Spleen (tissue), 11 donors: Measurements from ENCODE around the gene ADGRB2. TPM values are rescaled to one million over a fixed set of nuclear protein-coding genes. Genes with fewer than 3 reads are reported as not detected.

Experiments used
- DNase-seq: peaks from one replicate; pipeline ENCODE4 v3.0.0-alpha.2; 2020
- H3K27ac ChIP-seq, 8 donors: fragments of 200-600 bp; sonication (generic) in 7 of 8; 1 replicate in 4 of 8; 2 replicates in 4 of 8; pipeline versions ENCODE4 v1.5.0 to v1.8.0; 2016 to 2021; ENCODE audit warnings: inconsistent platforms in 4 of 8, mild to moderate bottlenecking in 4 of 8, moderate library complexity in 1 of 8
- H3K27me3 ChIP-seq, 7 donors: fragments of 200-600 bp; sonication (generic) in 6 of 7; replicated peaks in 1 of 7; 1 replicate in 4 of 7; 2 replicates in 3 of 7; pipeline versions ENCODE4 v1.5.0 to v1.8.0; 2016 to 2021; ENCODE audit warnings: inconsistent platforms in 3 of 7, mild to moderate bottlenecking in 1 of 7
- H3K36me3 ChIP-seq, 6 donors: fragments of 200-600 bp; sonication (generic) in 5 of 6; 1 replicate in 4 of 6; 2 replicates in 2 of 6; pipeline versions ENCODE4 v1.5.0 to v1.8.0; 2016 to 2021; ENCODE audit warnings: inconsistent platforms in 2 of 6
- H3K4me1 ChIP-seq, 6 donors: fragments of 200-600 bp; sonication (generic) in 5 of 6; 1 replicate in 3 of 6; 2 replicates in 3 of 6; pipeline versions ENCODE4 v1.5.0 to v1.8.0; 2016 to 2021; ENCODE audit warnings: inconsistent platforms in 3 of 6
- H3K4me3 ChIP-seq, 8 donors: fragments of 200-600 bp; sonication (generic) in 7 of 8; 1 replicate in 4 of 8; 2 replicates in 4 of 8; pipeline versions ENCODE4 v1.5.0 to v1.8.0; 2016 to 2021; ENCODE audit warnings: inconsistent platforms in 4 of 8, mild to moderate bottlenecking in 4 of 8, moderate library complexity in 2 of 8
- H3K9me3 ChIP-seq, 8 donors: fragments of 200-600 bp; sonication (generic) in 7 of 8; 1 replicate in 4 of 8; 2 replicates in 4 of 8; pipeline versions ENCODE4 v1.5.0 to v1.8.0; 2016 to 2021; ENCODE audit warnings: inconsistent platforms in 4 of 8
- POLR2A ChIP-seq, 3 donors: fragments of 450-650 bp; IDR thresholded peaks; one replicate each; pipeline ENCODE4 v1.5.1; 2017; ENCODE audit warnings: antibody characterized with exemption in 3 of 3, mild to moderate bottlenecking in 1 of 3
- POLR2AphosphoS5 ChIP-seq, 3 donors: sonication (generic); formaldehyde crosslinking; IDR thresholded peaks; one replicate each; pipeline ENCODE4 v1.5.1; 2017; ENCODE audit warnings: antibody characterized with exemption in 3 of 3
- WGBS, 5 donors: extraction: QIAGEN DNeasy Blood & Tissue Kit in 3 of 5; methylation state at CpG; one replicate each; pipeline versions ENCODE4 v1.1.5 to v1.1.7; 2013 to 2018; 5-methylcytosine and 5-hydroxymethylcytosine counted together
- intact Hi-C: fragments of 100-400 bp; cut with DNase I; formaldehyde crosslinking; loops from one replicate; pipeline ENCODE4 v1.15.0; 2023; ENCODE audit warnings: low total_unique reads
- polyA plus RNA-seq, 3 donors: library from polyadenylated mRNA; stranded (reverse); fragments of 200-250 nt; gene quantifications; one replicate each; pipeline ENCODE4 v1.2.1, GENCODE V29; 2013
- total RNA-seq, 7 donors: library from RNA; depleted of rRNA in 3 of 7; stranded (reverse); fragments of >200 nt in 3 of 7; fragmentation: NEBNext Ultra II Directional in 4 of 7; extraction: Animal tissue kit (Norgen Biotek cat#: 25700) in 4 of 7; gene quantifications; one replicate each; pipeline versions ENCODE4 v1.1.0 to v1.2.1, GENCODE V29; 2016 to 2021
- TF ChIP-seq, protein P1 (sequence below), 11 experiments: fragments of 200-600 bp in 7 of 11; fragments of 450-650 bp in 4 of 11; sonication (generic) in 4 of 11; IDR thresholded peaks in 8 of 11; conservative IDR thresholded peaks in 3 of 11; 1 replicate in 7 of 11; 2 replicates in 4 of 11; pipeline versions ENCODE4 v1.4.0 to v1.8.0; 2016 to 2021; ENCODE audit warnings: antibody characterized with exemption in 11 of 11, inconsistent platforms in 4 of 11, mild to moderate bottlenecking in 1 of 11
- donor health status: healthy with polysubstance abuse.
- donor health status: DM: no; HTN: no; CAD: no; lungs with moderate emphysema.
- donor health status: DM: no; HTN: no; CAD: no.
- donor health status: Bipolar disorder and iron deficiency.
- donor health status: healthy.
- donor health status: DM: no; HTN: no; CAD: no.
- donor health status: DM: yes; HTN: yes; CAD: no.

ADGRB2 gene
- total and polyA plus RNA-seq, 10 donors: 0.52 to 5.1 (median 1.5) TPM

DNA sequence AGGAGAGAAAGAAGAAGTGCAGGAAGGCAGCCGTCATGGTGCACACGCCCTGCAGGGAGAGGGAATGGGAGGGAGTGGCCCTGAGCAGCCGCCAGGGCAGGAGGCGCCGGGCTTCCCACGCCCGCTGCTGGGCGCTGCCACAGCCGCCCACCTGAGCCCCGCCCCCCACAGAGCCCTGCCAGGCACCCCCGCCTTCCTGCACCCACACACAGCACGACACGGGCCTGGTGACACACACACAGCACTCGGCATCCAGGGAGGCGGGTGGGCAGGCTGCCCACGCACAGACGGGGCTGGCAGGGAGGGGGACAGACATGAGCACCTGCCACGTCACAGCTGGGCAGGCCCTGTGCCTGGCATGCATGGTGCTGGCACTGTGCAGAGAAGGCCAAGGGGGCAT is 27.5 kb downstream of the ADGRB2 start:
- no peaks in the 10 kb centered on the region for H3K9me3 ChIP-seq
- H3K27ac ChIP-seq: no peak overlapping the region
- WGBS, 5 donors: 60 to 70% (median 63%) methylated on average over 3 to 18 of the region's 18 CpGs
- DNase-seq: no peak
- no peaks in the 10 kb centered on the region for H3K27me3 ChIP-seq
- H3K4me3 ChIP-seq: no peak overlapping the region
- peaks cover 0 to 10% (median 4%) of the 10 kb centered on the region in 6 donors for H3K4me1 ChIP-seq
- no peaks in the 10 kb centered on the region for H3K36me3 ChIP-seq
- TF ChIP-seq, protein P1, sequence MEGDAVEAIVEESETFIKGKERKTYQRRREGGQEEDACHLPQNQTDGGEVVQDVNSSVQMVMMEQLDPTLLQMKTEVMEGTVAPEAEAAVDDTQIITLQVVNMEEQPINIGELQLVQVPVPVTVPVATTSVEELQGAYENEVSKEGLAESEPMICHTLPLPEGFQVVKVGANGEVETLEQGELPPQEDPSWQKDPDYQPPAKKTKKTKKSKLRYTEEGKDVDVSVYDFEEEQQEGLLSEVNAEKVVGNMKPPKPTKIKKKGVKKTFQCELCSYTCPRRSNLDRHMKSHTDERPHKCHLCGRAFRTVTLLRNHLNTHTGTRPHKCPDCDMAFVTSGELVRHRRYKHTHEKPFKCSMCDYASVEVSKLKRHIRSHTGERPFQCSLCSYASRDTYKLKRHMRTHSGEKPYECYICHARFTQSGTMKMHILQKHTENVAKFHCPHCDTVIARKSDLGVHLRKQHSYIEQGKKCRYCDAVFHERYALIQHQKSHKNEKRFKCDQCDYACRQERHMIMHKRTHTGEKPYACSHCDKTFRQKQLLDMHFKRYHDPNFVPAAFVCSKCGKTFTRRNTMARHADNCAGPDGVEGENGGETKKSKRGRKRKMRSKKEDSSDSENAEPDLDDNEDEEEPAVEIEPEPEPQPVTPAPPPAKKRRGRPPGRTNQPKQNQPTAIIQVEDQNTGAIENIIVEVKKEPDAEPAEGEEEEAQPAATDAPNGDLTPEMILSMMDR (IDR thresholded peaks at IDR 0.05 in 8 of 11, conservative IDR thresholded peaks at IDR 0.05 in 3 of 11): no peak
- TF ChIP-seq POLR2A (IDR thresholded peaks at IDR 0.05): no peak
- TF ChIP-seq POLR2AphosphoS5 (IDR thresholded peaks at IDR 0.05): no peak
- intact Hi-C loops: no loop called here

DNA sequence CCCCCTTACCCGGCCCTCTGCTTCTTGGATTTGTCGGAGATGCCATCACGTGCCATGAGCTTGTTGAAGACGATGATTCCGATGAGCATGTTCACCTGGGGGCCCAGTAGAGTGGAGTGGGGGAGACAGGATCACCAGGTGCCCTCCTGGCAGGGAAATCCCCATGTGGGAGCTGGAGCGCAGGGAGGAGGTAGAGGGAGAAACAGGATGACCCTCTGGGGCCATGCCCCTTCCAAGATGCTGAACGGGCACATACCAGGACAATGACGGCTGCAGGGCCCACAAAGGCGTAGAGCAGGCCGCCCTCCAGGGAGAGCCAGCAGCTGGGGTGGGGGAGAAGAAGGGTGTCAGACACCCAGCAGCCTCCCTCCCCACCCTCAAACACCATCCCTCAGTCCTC is 28.6 kb downstream of the ADGRB2 start:
- TF ChIP-seq, protein P1 (IDR thresholded peaks at IDR 0.05 in 8 of 11, conservative IDR thresholded peaks at IDR 0.05 in 3 of 11): no peak
- TF ChIP-seq POLR2AphosphoS5 (IDR thresholded peaks at IDR 0.05): no peak
- no peak for TF ChIP-seq POLR2A (IDR thresholded peaks at IDR 0.05)
- no peak for DNase-seq
- H3K9me3 ChIP-seq: no peaks in the 10 kb centered on the region
- intact Hi-C loops: no loop called here
- peaks cover 0 to 10% (median 4%) of the 10 kb centered on the region in 6 donors for H3K4me1 ChIP-seq
- no peaks in the 10 kb centered on the region for H3K27me3 ChIP-seq
- 88 to 93% (median 88%) methylated on average over 10 of the region's 10 CpGs for WGBS, 5 donors
- no peak overlapping the region for H3K27ac ChIP-seq
- H3K36me3 ChIP-seq: no peaks in the 10 kb centered on the region
- H3K4me3 ChIP-seq: no peak overlapping the region

DNA sequence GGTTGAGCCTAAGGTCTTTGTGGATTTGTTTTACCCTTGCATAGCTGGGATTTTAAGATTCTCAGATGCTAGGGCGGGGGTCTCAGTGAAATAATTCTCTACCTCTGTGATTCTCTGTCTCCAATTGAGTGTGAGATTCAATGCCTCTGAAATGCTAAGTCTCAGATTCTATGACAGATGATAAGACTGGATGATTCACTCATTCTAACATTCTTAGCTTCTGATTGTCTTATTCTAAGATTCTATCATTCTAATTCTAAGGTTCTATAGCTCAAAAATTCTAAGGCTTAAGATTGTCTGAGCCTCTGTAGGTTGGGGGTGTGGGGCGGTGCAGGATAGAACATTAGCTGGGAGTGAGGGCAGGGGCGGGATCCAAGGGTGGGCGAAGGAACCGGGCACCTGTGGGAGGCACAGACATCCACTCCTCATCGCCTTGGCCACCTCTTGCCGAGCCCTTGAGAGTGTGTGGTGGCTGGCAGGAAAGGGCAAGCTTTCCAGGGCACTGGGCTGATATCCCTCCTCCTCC is 29.5 kb downstream of the ADGRB2 start:
- 79 to 95% (median 87%) methylated on average over 7 of the region's 7 CpGs for WGBS, 5 donors
- TF ChIP-seq, protein P1 (IDR thresholded peaks at IDR 0.05 in 8 of 11, conservative IDR thresholded peaks at IDR 0.05 in 3 of 11): no peak
- no peaks in the 10 kb centered on the region for H3K9me3 ChIP-seq
- no peak for DNase-seq
- no peak overlapping the region for H3K4me3 ChIP-seq
- H3K27me3 ChIP-seq: no peaks in the 10 kb centered on the region
- H3K27ac ChIP-seq: no peak overlapping the region
- H3K4me1 ChIP-seq: peaks cover 0 to 10% (median 4%) of the 10 kb centered on the region in 6 donors
- intact Hi-C loops: no loop called here
- H3K36me3 ChIP-seq: no peaks in the 10 kb centered on the region

DNA sequence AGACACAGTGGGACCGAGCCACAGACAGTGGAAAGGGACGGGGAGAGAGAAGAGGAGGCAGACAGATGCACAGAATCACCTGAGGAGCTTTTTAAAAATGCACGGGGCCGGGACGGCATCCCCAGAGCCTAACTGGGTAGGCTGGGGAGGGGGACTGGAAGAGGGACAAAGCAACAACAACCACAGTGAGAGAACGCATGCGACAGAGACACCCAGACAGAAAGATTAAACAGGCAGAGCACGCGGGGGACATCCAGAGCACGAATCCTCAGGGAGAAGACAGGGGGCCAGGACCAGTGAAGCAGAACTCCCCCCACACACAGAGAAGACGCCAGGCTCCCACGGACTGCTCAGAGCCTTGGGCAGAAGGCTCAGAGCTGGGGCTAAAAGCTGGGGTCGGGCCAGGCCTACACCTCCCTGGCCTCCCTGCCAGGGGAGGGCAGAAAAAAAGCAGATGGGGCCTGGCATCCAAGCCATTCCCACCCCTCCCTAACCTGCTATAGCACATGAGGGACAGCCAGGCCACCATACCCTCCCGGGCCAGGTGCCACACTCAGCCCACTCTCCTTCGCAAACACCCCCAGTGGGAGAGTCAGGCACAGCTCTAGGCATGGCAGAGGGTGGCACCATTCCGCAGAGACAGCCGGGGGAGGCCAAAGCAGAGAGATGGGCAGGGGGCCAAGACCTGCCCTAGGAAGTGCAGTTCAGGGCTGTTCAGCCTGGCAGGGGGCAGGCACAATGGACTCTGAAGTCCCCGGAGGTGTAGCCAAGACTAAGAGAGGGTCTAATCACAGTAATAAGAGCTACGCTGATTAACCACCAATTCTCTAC is 30.5 kb downstream of the ADGRB2 start:
- TF ChIP-seq POLR2A (IDR thresholded peaks at IDR 0.05) (no peak), POLR2AphosphoS5 (IDR thresholded peaks at IDR 0.05) (peak in 2 of 3 donors; percentile 22 to 31)
- intact Hi-C loops: no loop called here
- no peak for DNase-seq
- Histone ChIP-seq H3K36me3 (no peaks in the 10 kb centered on the region), H3K9me3 (no peaks in the 10 kb centered on the region), H3K27me3 (no peaks in the 10 kb centered on the region), H3K4me3 (no peak overlapping the region), H3K4me1 (peaks cover 0 to 10% (median 0%) of the 10 kb centered on the region in 6 donors), H3K27ac (no peak overlapping the region)
- 81 to 87% (median 81%) methylated on average over 19 of the region's 19 CpGs for WGBS, 5 donors
